ENCODE measurements around the gene SF3A1. TPM values are rescaled to one million over a fixed set of nuclear protein-coding genes. Genes with fewer than 3 reads are reported as not detected.

The SF3A1 gene
- polyA plus RNA-seq, 3 donors = 137 to 159 (median 156) TPM

DNA sequence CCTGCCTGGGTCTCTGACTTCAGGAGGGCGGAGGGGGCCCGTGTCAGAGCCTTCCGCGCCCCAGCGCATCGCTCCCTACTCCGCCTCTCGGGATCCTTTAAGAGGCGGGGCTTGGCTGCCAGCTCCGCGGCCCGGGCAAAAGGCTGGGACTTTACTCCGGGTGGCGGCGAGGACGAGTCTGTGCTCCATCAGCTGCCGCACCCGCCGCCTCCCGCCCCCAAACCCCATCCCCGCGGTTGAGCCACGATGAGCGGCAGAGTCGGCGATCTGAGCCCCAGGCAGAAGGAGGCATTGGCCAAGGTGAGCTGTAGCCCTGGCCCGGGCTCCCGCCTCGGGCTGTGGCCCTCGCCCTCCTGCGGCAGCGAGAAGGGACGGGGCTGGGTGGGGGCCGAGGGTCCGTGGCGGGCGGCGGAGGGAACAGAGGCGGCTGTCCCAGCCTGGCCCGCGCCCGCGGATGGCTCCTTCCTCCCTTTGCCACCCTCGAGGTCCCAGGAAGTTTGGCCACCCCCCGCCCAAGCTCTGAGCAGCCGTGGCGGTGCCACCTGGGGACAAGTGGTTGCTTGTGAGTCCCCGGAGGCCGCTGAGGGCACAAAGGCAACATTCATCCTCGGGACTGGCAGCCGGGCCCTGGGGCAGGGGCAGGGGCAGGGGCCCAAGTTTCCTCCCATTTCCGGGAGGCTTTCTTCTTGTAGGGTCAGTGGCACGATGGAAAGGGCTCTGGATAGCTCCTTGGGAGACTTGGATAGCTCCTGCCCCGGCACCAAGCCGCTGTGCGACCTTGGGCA is 40.4 kb upstream of the SF3A1 start, which contains the start of gene SEC14L2:
Gene SEC14L2, plus strand, starts transcription at position 148 of the 785 bp plus-strand sequence. Its CDS starts 99 bp downstream, at position 247.
- peak in 2 of 11 donors; percentile 31 to 45 for DNase-seq (ENCODE audit: extremely low read depth in 1 of 11, low read depth in 9 of 11, low spot score in 4 of 11)

DNA sequence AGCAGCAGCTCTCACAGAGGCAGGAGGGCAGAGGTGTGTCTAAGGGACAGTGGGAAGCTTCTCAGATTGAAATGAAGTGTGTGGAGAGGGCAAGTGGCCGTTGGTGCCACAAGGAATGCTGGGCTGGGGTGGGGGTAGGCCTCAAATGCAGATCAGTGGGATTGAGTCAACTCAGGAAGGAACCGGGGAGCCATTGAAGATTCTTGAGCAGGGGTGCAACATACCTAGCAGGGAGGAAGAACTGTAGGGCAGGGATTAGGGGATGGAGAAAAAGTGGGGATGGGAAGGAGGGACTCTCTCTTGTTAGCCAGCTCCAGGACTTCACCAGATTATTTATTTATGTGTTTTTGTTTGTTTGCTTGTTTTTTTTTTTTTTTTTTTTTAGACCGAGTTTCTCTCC is 37.2 kb upstream of the SF3A1 start:
- no peak for DNase-seq (ENCODE audit: extremely low read depth in 1 of 11, low read depth in 9 of 11, low spot score in 4 of 11)

- DNase-seq (ENCODE audit: extremely low read depth in 1 of 11, low read depth in 9 of 11, low spot score in 4 of 11) = no peak
Observed at GRCh38 chr22:30393322-30393680, 36.6 kb upstream of the SF3A1 start.

DNA sequence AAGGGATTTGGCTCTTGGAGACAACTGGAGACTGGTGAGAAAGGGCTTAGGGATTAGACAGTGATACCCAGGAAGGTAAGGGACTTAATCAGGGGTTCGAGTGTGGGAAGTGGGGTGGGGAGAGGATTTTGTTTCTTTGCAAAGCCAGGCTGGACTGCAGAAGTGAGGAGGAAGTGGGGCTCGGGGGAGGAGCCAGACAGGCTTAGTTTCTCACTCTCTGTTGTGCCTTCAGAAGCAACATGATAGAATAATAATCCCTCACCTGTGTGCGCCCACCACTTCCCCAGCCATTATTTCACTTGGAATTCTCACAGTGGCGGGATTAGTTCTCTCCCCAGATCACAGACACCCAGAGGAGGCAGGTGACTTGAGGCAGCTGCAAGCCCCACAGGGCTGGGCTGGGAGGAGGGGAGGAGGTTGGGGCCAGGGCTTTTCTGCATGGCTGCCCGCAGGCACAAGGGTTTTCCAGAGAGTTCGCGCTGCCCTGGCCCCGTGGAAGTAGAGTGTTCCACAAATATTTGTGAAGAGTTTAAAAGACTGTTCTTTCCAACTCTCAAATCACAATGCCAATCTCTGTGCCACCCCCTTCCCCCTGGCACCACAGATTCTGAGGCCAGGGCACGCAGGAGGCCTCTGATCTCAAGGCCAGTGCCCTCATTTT is 36.1 kb upstream of the SF3A1 start:
- DNase-seq (ENCODE audit: extremely low read depth in 1 of 11, low read depth in 9 of 11, low spot score in 4 of 11) = peak in 1 of 11 donors; percentile 40

DNA sequence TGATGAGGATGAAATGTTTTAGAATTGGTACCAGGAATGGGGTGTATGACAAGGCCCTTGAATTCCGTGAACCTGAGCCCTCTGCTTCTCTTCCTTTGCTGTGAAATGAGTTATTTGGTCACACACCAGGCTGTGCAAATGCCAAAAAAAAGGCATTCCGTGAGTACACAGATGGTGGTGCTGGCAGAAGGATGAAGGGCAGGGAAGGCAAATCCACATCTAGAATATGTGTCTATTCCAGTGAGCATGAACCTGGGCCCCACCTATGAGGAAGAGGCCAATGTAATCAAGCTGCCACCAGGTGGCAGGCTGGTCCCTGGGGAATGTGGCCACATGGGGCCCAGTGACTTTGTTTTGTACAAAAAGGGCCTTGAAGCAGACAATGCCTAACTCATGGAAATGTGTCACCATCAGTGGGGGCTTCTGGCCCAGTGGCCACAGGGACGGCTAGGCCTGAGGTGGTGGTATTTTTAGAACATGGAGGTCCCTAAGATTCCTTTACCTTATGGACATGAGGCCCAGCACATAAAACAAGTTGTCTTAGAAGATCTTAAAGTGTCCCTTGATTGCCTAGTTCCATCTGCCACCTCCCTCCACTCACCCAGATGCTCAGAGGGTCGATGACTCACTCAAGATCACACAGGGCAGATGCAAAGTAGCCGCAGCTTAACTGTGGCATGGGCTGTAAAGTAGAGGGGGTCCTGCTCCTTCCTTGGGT is 34.4 kb upstream of the SF3A1 start:
- DNase-seq (ENCODE audit: extremely low read depth in 1 of 11, low read depth in 9 of 11, low spot score in 4 of 11) = peak in 3 of 11 donors; percentile 38 to 63 (median 58)

- peak; percentile 58 to 85 (median 77) for DNase-seq (ENCODE audit: extremely low read depth in 1 of 11, low read depth in 9 of 11, low spot score in 4 of 11)
Observed at GRCh38 chr22:30386960-30387827, 30.5 kb upstream of the SF3A1 start, which contains the start of gene RNF215. RNF215 (minus strand) TSS chr22:30387411; CDS start chr22:30387313, 98 bp downstream.

DNA sequence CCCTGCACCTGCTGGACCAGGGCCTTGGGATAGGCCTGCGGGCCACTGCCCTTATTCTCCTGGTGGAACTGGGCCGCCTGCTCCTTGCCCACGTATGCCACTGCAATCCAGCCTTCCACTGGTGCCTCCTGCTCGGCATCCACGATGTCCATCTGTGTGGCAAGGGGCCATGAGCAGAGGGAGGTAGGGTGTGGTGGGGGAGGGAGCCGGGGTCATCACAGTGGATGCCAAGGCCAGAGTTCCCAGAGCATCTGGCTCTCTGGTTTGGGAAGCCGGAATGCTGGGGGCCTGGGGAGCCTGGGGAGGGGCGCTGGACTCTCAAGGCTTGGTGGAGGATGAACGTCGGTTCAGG is 29.9 kb upstream of the SF3A1 start:
- DNase-seq (ENCODE audit: extremely low read depth in 1 of 11, low read depth in 9 of 11, low spot score in 4 of 11) = no peak

DNA sequence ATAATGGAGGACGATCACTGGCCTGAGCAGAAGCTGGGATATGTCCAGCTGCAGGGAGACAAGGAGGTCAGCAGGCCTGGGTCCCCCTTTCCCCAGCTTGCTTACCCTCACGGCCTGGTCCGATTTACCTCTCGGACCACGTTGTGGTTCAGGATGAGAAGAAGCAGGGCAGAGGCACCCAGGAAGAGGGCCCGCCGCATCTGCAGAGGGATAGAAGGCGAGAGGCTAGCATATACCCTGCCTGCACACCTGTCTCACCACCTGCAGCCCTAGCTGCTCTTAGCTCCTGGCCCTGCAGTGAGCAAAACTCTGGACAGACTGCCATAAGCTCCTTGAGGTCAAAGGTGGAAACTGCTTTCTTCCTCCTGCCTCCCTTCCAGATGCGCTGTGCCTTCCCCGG is 29.2 kb upstream of the SF3A1 start:
- DNase-seq (ENCODE audit: extremely low read depth in 1 of 11, low read depth in 9 of 11, low spot score in 4 of 11) = no peak

GRCh38 chr22:30383061-30383460 is 26.4 kb upstream of the SF3A1 start:
- no peak for DNase-seq (ENCODE audit: extremely low read depth in 1 of 11, low read depth in 9 of 11, low spot score in 4 of 11)

- no peak for DNase-seq (ENCODE audit: extremely low read depth in 1 of 11, low read depth in 9 of 11, low spot score in 4 of 11)
Observed at GRCh38 chr22:30382340-30382739, 25.6 kb upstream of the SF3A1 start.

DNA sequence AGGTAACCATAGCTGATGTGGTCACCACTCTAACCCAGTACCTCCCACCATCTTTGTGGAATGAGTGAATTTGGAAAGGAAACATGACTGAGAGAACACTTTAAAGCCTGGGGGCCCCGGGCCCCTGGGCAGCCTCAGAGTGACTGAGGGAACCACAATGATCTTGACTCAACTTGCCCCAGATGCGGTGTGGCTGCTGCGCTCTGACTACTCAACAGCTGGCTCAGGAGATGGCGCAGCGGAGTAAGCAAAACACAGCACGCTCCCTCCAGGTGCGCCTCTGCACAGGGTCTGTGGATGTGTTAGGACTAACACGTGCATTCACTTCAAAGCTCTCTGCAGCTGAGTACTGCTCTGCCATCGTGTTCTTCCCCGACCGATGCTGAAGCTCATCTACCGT is 24.6 kb upstream of the SF3A1 start:
- DNase-seq (ENCODE audit: extremely low read depth in 1 of 11, low read depth in 9 of 11, low spot score in 4 of 11) = no peak

- no peak for DNase-seq (ENCODE audit: extremely low read depth in 1 of 11, low read depth in 9 of 11, low spot score in 4 of 11)
Observed at GRCh38 chr22:30380011-30380410, 23.3 kb upstream of the SF3A1 start.

DNA sequence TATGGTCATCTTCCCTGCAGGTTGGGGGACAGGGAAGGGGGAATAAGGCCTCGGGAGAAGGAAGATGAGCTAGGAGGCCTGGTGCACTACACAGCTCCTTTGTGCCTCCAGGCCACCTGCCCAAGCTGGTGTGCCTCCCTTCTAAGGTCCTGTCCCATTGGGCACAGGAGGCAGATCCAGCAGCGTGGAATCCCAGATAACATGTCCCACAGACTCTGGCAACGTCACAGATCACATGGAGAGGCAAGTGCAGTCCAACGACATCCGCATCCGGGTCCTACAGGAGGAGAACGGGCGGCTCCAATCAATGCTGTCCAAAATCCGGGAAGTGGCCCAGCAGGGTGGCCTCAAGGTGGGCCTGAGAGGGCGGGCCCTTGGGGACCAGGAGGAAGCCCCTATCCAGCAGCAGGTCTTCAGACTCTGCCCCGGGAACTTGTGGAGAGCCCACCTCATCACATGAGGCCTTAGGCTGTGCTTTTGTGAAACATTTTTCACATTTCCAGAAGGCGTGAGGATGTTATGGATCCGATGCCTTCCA is 18.7 kb upstream of the SF3A1 start:
- no peak for DNase-seq (ENCODE audit: extremely low read depth in 1 of 11, low read depth in 9 of 11, low spot score in 4 of 11)

DNA sequence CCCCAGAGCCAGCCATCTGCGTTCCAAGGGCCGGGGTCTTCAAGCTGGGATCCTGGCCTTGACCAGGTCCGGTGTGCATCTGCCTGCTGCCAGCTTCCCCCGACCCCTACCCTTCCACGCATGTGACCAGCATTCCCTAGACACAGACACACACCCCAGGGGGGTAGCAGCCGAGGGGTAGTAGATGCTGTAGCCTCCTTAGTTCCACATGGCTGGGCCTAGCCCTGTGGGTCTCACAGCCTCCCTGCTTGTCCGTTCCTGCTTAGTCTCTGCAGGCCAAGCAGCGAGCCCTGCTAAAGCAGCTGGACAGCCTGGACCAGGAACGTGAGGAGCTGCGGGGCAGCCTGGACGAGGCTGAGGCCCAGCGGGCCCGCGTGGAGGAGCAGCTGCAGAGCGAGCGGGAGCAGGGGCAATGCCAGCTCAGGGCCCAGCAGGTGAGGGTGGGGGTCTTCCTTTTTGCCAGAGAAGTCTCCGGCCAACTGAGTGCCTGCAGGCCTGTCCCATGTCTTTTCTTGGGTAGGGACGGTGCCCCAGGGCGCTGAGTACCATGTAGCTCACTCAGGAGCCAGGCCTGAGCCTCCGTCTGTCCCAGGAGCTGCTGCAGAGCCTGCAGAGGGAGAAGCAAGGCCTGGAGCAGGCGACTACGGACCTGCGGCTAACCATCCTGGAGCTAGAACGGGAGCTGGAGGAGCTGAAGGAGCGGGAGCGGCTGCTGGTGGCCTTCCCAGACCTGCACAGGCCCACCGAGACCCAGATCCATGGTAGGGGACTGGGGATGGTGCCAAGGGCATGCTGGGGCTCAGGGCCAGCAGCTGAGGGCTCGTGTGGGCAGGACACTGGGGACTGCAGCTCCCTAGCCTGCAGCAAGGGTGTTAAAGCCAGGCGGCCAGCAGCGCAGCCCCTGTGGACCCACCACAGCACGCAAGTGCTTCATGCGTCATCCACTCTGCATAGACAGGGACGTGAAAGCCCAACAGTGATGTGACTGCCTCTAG is 16.9 kb upstream of the SF3A1 start:
- no peak for DNase-seq (ENCODE audit: extremely low read depth in 1 of 11, low read depth in 9 of 11, low spot score in 4 of 11)

- DNase-seq (ENCODE audit: extremely low read depth in 1 of 11, low read depth in 9 of 11, low spot score in 4 of 11) = no peak
Observed at GRCh38 chr22:30372915-30373314, 16.2 kb upstream of the SF3A1 start.

DNA sequence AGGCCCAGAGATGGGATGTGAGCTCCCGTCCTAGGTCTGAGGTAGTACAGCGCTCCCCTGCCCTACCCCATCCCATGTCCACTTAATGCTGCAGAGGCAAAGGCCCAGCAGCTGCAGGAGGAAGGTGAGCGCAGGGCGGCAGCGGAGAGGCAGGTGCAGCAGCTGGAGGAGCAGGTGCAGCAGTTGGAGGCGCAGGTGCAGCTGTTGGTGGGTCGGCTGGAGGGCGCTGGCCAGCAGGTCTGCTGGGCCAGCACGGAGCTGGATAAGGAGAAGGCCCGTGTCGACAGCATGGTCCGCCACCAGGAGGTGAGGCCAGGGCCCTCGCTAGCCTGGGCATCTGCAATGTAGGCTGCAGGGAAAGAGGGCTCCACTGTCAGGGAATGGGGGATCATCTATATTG is 15.3 kb upstream of the SF3A1 start:
- no peak for DNase-seq (ENCODE audit: extremely low read depth in 1 of 11, low read depth in 9 of 11, low spot score in 4 of 11)

DNA sequence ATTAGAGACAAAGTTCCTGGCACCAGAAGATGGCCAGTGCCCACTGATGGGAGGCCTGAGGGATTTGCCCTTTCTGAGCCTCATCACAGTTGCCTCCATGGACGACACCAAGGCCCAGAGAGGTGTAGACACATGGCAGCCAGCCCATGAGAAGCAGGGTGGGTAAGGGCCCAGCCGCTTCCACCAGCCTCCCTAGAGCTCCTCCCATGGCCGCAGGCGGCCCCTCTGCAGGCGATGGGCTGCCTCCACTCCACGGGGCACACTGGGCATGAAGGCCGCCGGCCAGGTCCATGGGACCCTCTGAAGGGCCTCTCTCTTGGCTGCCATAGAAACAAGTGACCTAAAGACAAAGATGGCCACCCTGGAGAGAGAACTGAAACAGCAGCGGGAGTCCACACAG is 14.6 kb upstream of the SF3A1 start:
- no peak for DNase-seq (ENCODE audit: extremely low read depth in 1 of 11, low read depth in 9 of 11, low spot score in 4 of 11)
